Activated gamma-delta T cell treated with anti-CD3 and anti-CD28 coated beads, Interleukin-2, amount 50 U/mL, for 16 hours (primary cell): ENCODE measurements around the gene SHQ1.
"Not testable (repeated sequence)": the region's sequence is repeated elsewhere in the genome, so short reads cannot be mapped to it uniquely, and the experiment has no call there.

Source experiments
- DNase-seq: peaks from one replicate; pipeline ENCODE4 v3.0.0-alpha.2; 2020; ENCODE audit warnings: low read depth

SHQ1 gene

GRCh38 chr3:72748659-72749058 is 99.6 kb downstream of the SHQ1 start:
- no peak for DNase-seq

GRCh38 chr3:72746430-72747411 is 101.5 kb downstream of the SHQ1 start:
- no peak for DNase-seq

- no peak for DNase-seq
Measured at GRCh38 chr3:72745146-72745999, 102.9 kb downstream of the SHQ1 start.

GRCh38 chr3:72744330-72744729 is 103.9 kb downstream of the SHQ1 start:
- DNase-seq: no peak

- no peak for DNase-seq
Measured at GRCh38 chr3:72739531-72740466, 108.4 kb downstream of the SHQ1 start.

- DNase-seq: peak; percentile 35
Measured at GRCh38 chr3:72738752-72739530, 109.3 kb downstream of the SHQ1 start.

GRCh38 chr3:72735072-72735471 is 113.2 kb downstream of the SHQ1 start:
- DNase-seq: not testable (repeated sequence)

GRCh38 chr3:72733676-72734075 is 114.6 kb downstream of the SHQ1 start:
- no peak for DNase-seq

- DNase-seq: not testable (repeated sequence)
Measured at GRCh38 chr3:72732666-72733345, 115.4 kb downstream of the SHQ1 start.

GRCh38 chr3:72728958-72729467 is 119.2 kb downstream of the SHQ1 start:
- no peak for DNase-seq

- DNase-seq: no peak
Measured at GRCh38 chr3:72728329-72728889, 119.8 kb downstream of the SHQ1 start.

GRCh38 chr3:72727726-72728125 is 120.5 kb downstream of the SHQ1 start:
- DNase-seq: no peak

- DNase-seq: no peak
Measured at GRCh38 chr3:72727172-72727571, 121.1 kb downstream of the SHQ1 start.

GRCh38 chr3:72725229-72725628 is 123.0 kb downstream of the SHQ1 start:
- DNase-seq: no peak

GRCh38 chr3:72724070-72724469 is 124.2 kb downstream of the SHQ1 start:
- DNase-seq: no peak

GRCh38 chr3:72722930-72723726 is 125.1 kb downstream of the SHQ1 start:
- no peak for DNase-seq

GRCh38 chr3:72721683-72722381 is 126.4 kb downstream of the SHQ1 start:
- DNase-seq: no peak

GRCh38 chr3:72720566-72720965 is 127.7 kb downstream of the SHQ1 start:
- no peak for DNase-seq
